ENCODE results near the gene EGR2.

- no peak for TF ChIP-seq OSR1 (CRISPR knock-in tag; IDR thresholded peaks at IDR 0.05)
- no peak for TF ChIP-seq ZFP3 (CRISPR knock-in tag; IDR thresholded peaks at IDR 0.05)
- no peak for TF ChIP-seq SNAI2 (CRISPR knock-in tag; IDR thresholded peaks at IDR 0.05)
- no peak for TF ChIP-seq ISL1 (CRISPR knock-in tag; IDR thresholded peaks at IDR 0.05)
- TF ChIP-seq RARB (CRISPR knock-in tag; IDR thresholded peaks at IDR 0.05), result no peak
- TF ChIP-seq PATZ1 (CRISPR knock-in tag; IDR thresholded peaks at IDR 0.05; ENCODE audit: borderline replicate concordance), result no peak
- TF ChIP-seq ZNF565 (CRISPR knock-in tag; conservative IDR thresholded peaks at IDR 0.05; ENCODE audit: low read depth), result no peak
- no peak for TF ChIP-seq GLIS3 (CRISPR knock-in tag; IDR thresholded peaks at IDR 0.05)
- TF ChIP-seq ZNF8 (CRISPR knock-in tag; IDR thresholded peaks at IDR 0.05), result no peak
Measured at GRCh38 chr10:62826273-62826672, 10.1 kb upstream of the EGR2 start.

Measured in SK-N-SH treated with all-trans-retinoic acid at 6 μM for 48 hours (cell line).